HG02798 (cell line): ENCODE measurements around the gene SLC2A1.
"Not testable (repeated sequence)": the region's sequence is repeated elsewhere in the genome, so short reads cannot be mapped to it uniquely, and the experiment has no call there.

ENCODE experiments used
- ATAC-seq: cut with Tn5 transposase; IDR thresholded peaks from one replicate; pipeline ENCODE4 v1.9.1; 2021; ENCODE audit warnings: mild to moderate bottlenecking; ENCODE audit not compliant: unreplicated experiment, poor library complexity

SLC2A1 gene

GRCh38 chr1:42931911-42932422, 26.7 kb downstream of the SLC2A1 start:
- peak; percentile 67 for ATAC-seq

- ATAC-seq, result no peak
Measured at GRCh38 chr1:42931108-42931539, 27.5 kb downstream of the SLC2A1 start.

- ATAC-seq, result no peak
Measured at GRCh38 chr1:42930178-42931107, 28.2 kb downstream of the SLC2A1 start.

GRCh38 chr1:42929434-42930177, 29.1 kb downstream of the SLC2A1 start:
- ATAC-seq, result no peak

GRCh38 chr1:42928859-42929258, 29.8 kb downstream of the SLC2A1 start:
- ATAC-seq, result no peak

- ATAC-seq, result no peak
Measured at GRCh38 chr1:42927920-42928505, 30.7 kb downstream of the SLC2A1 start.

GRCh38 chr1:42927274-42927841, 31.3 kb downstream of the SLC2A1 start:
- no peak for ATAC-seq

GRCh38 chr1:42926879-42927242, 31.8 kb downstream of the SLC2A1 start:
- ATAC-seq, result no peak

- no peak for ATAC-seq
Measured at GRCh38 chr1:42926235-42926878, 32.3 kb downstream of the SLC2A1 start.

- ATAC-seq, result no peak
Measured at GRCh38 chr1:42924851-42925760, 33.6 kb downstream of the SLC2A1 start.

- peak; percentile 93 for ATAC-seq
Measured at GRCh38 chr1:42924082-42924850, 34.4 kb downstream of the SLC2A1 start.

GRCh38 chr1:42923367-42924081, 35.1 kb downstream of the SLC2A1 start:
- ATAC-seq, result no peak

- peak; percentile 36 for ATAC-seq
Measured at GRCh38 chr1:42922687-42923366, 35.8 kb downstream of the SLC2A1 start.

GRCh38 chr1:42921769-42922168, 36.9 kb downstream of the SLC2A1 start:
- no peak for ATAC-seq

GRCh38 chr1:42919651-42920050, 39.0 kb downstream of the SLC2A1 start:
- ATAC-seq, result not testable (repeated sequence)

- no peak for ATAC-seq
Measured at GRCh38 chr1:42917241-42917495, 41.5 kb downstream of the SLC2A1 start.

- ATAC-seq, result no peak
Measured at GRCh38 chr1:42915456-42915855, 43.2 kb downstream of the SLC2A1 start.
